ENCODE results near the gene KLF4.

The KLF4 gene

DNA sequence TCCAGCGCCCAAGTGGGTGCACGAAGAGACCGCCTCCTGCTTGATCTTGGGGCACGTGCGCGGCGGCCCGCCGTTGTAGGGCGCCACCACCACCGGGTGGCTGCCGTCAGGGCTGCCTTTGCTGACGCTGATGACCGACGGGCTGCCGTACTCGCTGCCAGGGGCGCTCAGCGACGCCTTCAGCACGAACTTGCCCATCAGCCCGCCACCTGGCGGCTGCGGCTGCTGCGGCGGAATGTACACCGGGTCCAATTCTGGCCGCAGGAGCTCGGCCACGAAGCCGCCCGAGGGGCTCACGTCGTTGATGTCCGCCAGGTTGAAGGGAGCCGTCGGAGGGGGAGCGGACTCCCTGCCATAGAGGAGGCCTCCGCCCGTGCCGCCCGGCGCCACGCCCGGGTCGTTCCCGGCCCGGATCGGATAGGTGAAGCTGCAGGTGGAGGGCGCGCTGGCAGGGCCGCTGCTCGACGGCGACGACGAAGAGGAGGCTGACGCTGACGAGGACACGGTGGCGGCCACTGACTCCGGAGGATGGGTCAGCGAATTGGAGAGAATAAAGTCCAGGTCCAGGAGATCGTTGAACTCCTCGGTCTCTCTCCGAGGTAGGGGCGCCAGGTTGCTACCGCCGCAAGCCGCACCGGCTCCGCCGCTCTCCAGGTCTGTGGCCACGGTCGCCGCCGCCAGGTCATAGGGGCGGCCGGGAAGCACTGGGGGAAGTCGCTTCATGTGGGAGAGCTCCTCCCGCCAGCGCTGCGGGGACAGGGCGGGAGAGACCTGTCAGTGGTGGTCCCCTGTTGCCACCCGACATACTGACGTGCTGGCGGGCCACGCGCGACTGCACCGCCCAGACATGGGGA lies 1.8 kb downstream of the KLF4 start:
- Histone ChIP-seq H3K4me1 (no peaks in the 10 kb centered on the region), H3K9me3 (no peaks in the 10 kb centered on the region), H3K27me3 (peaks cover 34% of the 10 kb centered on the region), H3K36me3 (no peaks in the 10 kb centered on the region), H3K4me3 (ENCODE audit: low read depth, low read length) (peak overlapping the region; percentile 54)
- DNase-seq = peak; percentile 64
- TF ChIP-seq, protein P1, sequence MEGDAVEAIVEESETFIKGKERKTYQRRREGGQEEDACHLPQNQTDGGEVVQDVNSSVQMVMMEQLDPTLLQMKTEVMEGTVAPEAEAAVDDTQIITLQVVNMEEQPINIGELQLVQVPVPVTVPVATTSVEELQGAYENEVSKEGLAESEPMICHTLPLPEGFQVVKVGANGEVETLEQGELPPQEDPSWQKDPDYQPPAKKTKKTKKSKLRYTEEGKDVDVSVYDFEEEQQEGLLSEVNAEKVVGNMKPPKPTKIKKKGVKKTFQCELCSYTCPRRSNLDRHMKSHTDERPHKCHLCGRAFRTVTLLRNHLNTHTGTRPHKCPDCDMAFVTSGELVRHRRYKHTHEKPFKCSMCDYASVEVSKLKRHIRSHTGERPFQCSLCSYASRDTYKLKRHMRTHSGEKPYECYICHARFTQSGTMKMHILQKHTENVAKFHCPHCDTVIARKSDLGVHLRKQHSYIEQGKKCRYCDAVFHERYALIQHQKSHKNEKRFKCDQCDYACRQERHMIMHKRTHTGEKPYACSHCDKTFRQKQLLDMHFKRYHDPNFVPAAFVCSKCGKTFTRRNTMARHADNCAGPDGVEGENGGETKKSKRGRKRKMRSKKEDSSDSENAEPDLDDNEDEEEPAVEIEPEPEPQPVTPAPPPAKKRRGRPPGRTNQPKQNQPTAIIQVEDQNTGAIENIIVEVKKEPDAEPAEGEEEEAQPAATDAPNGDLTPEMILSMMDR (IDR thresholded peaks at IDR 0.05; ENCODE audit: low read depth, low read length) = peak; percentile 69

DNA sequence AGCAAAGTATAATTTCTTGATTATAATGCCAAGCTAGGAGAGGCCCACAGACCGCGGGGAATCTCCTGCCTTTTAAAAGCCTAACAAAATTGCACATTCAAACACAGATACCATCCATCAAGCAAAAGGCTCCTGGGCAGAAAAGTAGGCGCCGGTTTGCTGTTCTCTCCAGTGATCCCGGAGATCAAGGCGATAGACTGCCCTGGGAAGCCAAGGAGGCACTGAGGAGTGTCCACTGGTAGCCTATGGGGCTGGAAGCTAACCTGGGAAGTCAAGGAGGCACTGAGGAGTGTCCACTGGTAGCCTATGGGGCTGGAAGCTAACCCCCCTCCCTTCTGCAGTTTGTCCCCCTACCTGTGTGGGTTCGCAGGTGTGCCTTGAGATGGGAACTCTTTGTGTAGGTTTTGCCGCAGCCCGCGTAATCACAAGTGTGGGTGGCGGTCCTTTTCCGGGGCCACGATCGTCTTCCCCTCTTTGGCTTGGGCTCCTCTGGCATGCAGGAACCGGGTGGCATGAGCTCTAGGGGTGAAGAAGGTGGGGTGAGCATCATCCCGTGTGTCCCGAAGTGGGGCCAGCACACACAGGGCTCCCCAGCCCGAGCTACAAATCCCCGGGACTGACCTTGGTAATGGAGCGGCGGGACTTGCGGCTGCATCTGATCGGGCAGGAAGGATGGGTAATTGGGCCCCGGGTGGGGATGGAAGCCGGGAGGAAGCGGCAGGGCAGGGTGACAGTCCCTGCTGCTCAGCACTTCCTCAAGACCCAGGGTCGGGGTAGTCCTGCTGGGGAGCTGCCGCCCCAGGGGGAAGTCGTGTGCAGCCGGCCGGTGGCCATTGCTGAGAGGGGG lies 2.7 kb downstream of the KLF4 start:
- Histone ChIP-seq H3K9me3 (no peaks in the 10 kb centered on the region), H3K27me3 (peaks cover 34% of the 10 kb centered on the region), H3K4me1 (no peaks in the 10 kb centered on the region), H3K36me3 (no peaks in the 10 kb centered on the region), H3K4me3 (ENCODE audit: low read depth, low read length) (no peak overlapping the region)
- no peak for DNase-seq
- TF ChIP-seq, protein P1 (IDR thresholded peaks at IDR 0.05; ENCODE audit: low read depth, low read length) = no peak

DNA sequence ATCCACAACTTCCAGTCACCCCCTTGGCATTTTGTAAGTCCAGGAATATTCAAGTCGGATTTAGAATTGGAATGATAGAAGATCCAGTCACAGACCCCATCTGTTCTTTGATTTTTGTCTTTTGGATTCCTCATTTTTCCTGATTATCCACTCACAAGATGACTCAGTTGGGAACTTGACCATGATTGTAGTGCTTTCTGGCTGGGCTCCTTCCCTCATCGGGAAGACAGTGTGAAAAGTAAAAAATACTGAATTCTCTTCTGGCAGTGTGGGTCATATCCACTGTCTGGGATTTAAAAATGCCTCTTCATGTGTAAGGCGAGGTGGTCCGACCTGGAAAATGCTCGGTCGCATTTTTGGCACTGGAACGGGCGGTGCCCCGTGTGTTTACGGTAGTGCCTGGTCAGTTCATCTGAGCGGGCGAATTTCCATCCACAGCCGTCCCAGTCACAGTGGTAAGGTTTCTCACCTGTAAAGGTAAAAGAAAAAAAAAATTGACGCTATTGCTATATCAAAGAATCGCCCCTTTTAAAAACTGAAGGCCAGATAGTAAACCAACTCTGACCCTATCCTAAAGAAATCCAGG lies 4.0 kb downstream of the KLF4 start:
- Histone ChIP-seq H3K4me3 (ENCODE audit: low read depth, low read length) (no peak overlapping the region), H3K9me3 (no peaks in the 10 kb centered on the region), H3K27me3 (peaks cover 28% of the 10 kb centered on the region), H3K4me1 (no peaks in the 10 kb centered on the region), H3K36me3 (no peaks in the 10 kb centered on the region)
- TF ChIP-seq, protein P1 (IDR thresholded peaks at IDR 0.05; ENCODE audit: low read depth, low read length) = no peak
- DNase-seq = no peak

DNA sequence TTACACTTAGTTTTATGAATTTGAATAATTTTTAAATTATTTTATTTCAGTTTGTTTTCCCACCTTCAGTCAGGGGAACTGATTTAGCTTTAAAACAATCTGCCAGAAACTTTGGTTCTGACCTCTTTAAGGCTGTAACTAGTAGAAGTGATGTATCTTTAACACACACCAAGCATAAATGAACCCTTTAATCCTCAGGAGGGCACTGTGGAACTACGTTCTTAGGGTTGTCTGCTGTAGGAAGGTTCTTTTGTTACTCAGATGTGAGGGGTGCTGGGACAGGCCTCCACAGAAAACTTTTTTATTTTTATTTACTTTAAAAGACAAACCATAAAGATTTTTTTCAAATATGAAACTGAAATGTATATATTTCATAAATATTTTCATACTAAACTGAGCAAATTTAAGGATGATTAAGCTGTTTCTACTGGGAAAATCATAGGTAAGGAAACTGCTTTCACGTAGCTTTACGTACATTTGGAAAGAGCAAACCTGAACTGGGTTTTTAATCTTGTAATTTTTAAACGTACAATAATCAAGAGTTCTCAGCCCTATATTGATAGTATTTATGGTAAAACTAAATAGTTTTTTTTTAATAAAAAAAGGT lies 5.3 kb downstream of the KLF4 start:
- no peak overlapping the region for H3K4me3 ChIP-seq (ENCODE audit: low read depth, low read length)
- no peaks in the 10 kb centered on the region for H3K36me3 ChIP-seq
- TF ChIP-seq, protein P1 (IDR thresholded peaks at IDR 0.05; ENCODE audit: low read depth, low read length) = peak; percentile 70
- H3K4me1 ChIP-seq = no peaks in the 10 kb centered on the region
- H3K27me3 ChIP-seq = peaks cover 26% of the 10 kb centered on the region
- DNase-seq = peak; percentile 28
- no peaks in the 10 kb centered on the region for H3K9me3 ChIP-seq

DNA sequence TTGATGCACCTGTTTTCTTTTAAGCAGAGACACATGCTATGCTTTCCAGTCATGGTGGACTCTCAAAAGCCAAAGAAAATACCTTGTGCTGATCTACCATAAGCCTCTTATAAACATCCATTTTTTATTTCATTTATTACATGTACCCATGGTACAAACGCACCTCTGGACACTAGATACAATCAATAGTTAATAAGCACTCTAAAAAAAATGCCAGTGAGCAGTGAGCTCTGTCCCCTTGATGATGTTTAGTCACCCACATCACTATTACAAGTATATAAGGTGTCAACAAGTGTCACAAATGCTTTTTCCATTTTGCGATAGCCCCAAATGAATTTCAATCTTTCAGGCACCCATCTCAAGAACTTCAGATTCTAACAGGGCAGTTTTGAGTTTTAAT lies 5.9 kb downstream of the KLF4 start:
- peaks cover 21% of the 10 kb centered on the region for H3K27me3 ChIP-seq
- TF ChIP-seq, protein P1 (IDR thresholded peaks at IDR 0.05; ENCODE audit: low read depth, low read length) = no peak
- no peak overlapping the region for H3K4me3 ChIP-seq (ENCODE audit: low read depth, low read length)
- H3K4me1 ChIP-seq = no peaks in the 10 kb centered on the region
- H3K9me3 ChIP-seq = no peaks in the 10 kb centered on the region
- no peak for DNase-seq
- no peaks in the 10 kb centered on the region for H3K36me3 ChIP-seq
